Measurements from ENCODE around the gene NR1H3. TPM values are rescaled to one million over a fixed set of nuclear protein-coding genes. Genes with fewer than 3 reads are reported as not detected.
A peak's percentile ranks its signal among the peaks of the same experiment; 100 is the strongest.

The NR1H3 gene
- polyA plus RNA-seq, 1 of the 3 experiments (the other 2 are of a cell fraction), result 7.3 TPM

- H3K4me2 ChIP-seq, result no peak overlapping the region
- no peaks in the 10 kb centered on the region for H3K9me2 ChIP-seq
- TF ChIP-seq RXRA (IDR thresholded peaks at IDR 0.05; ENCODE audit: borderline replicate concordance, low read depth) (no peak), GABPA (IDR thresholded peaks at IDR 0.05; ENCODE audit: low read depth) (no peak), NFIC (IDR thresholded peaks at IDR 0.05; ENCODE audit: borderline replicate concordance) (peak; percentile 70), MAX (IDR thresholded peaks at IDR 0.05; ENCODE audit: low read depth) (no peak), GATA2 (CRISPR knock-in tag; IDR thresholded peaks at IDR 0.05) (no peak), TAF1 (IDR thresholded peaks at IDR 0.05; ENCODE audit: borderline replicate concordance, low read depth, low read length) (no peak), PBX3 (IDR thresholded peaks at IDR 0.05) (0 out of 2 replicates have a peak, but pooled peaks have one; percentile 35), TCF12 (IDR thresholded peaks at IDR 0.05) (0 out of 2 replicates have a peak, but pooled peaks have one; percentile 35), SMC3 (IDR thresholded peaks at IDR 0.05; ENCODE audit: low read depth, low read length) (no peak), JUND (IDR thresholded peaks at IDR 0.05) (no peak), EZH2phosphoT487 (IDR thresholded peaks at IDR 0.05; ENCODE audit: borderline replicate concordance, low read depth) (no peak)
- TF ChIP-seq, protein P1, sequence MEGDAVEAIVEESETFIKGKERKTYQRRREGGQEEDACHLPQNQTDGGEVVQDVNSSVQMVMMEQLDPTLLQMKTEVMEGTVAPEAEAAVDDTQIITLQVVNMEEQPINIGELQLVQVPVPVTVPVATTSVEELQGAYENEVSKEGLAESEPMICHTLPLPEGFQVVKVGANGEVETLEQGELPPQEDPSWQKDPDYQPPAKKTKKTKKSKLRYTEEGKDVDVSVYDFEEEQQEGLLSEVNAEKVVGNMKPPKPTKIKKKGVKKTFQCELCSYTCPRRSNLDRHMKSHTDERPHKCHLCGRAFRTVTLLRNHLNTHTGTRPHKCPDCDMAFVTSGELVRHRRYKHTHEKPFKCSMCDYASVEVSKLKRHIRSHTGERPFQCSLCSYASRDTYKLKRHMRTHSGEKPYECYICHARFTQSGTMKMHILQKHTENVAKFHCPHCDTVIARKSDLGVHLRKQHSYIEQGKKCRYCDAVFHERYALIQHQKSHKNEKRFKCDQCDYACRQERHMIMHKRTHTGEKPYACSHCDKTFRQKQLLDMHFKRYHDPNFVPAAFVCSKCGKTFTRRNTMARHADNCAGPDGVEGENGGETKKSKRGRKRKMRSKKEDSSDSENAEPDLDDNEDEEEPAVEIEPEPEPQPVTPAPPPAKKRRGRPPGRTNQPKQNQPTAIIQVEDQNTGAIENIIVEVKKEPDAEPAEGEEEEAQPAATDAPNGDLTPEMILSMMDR (IDR thresholded peaks at IDR 0.05), result no peak
- TF ChIP-seq, protein P2, sequence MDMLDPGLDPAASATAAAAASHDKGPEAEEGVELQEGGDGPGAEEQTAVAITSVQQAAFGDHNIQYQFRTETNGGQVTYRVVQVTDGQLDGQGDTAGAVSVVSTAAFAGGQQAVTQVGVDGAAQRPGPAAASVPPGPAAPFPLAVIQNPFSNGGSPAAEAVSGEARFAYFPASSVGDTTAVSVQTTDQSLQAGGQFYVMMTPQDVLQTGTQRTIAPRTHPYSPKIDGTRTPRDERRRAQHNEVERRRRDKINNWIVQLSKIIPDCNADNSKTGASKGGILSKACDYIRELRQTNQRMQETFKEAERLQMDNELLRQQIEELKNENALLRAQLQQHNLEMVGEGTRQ (IDR thresholded peaks at IDR 0.05; ENCODE audit: borderline replicate concordance, low read depth, low read length), result no peak
- TF ChIP-seq, protein P3, sequence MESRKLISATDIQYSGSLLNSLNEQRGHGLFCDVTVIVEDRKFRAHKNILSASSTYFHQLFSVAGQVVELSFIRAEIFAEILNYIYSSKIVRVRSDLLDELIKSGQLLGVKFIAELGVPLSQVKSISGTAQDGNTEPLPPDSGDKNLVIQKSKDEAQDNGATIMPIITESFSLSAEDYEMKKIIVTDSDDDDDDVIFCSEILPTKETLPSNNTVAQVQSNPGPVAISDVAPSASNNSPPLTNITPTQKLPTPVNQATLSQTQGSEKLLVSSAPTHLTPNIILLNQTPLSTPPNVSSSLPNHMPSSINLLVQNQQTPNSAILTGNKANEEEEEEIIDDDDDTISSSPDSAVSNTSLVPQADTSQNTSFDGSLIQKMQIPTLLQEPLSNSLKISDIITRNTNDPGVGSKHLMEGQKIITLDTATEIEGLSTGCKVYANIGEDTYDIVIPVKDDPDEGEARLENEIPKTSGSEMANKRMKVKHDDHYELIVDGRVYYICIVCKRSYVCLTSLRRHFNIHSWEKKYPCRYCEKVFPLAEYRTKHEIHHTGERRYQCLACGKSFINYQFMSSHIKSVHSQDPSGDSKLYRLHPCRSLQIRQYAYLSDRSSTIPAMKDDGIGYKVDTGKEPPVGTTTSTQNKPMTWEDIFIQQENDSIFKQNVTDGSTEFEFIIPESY (IDR thresholded peaks at IDR 0.05; ENCODE audit: borderline replicate concordance, low read depth), result no peak
- H2AFZ ChIP-seq (ENCODE audit: low read depth), result no peak overlapping the region
- peaks cover 42% of the 10 kb centered on the region for H3F3A ChIP-seq (replicated peaks; ENCODE audit: insufficient read depth)
- no peaks in the 10 kb centered on the region for H3K27me3 ChIP-seq (ENCODE audit: insufficient read depth)
- H3K4me3 ChIP-seq (ENCODE audit: low read depth in 2 of 2, low read length in 1 of 2), result no peak overlapping the region
- peak; percentile 3 for DNase-seq
- CTCF ChIA-PET, result interaction anchor here (1.0 to 5.8 kb wide), 4 partner anchors 11 to 118 kb away, joined by 3 to 31 read pairs (median 10); partner anchors contain the start of gene ACP2
- H3K27ac ChIP-seq (ENCODE audit: low read depth in 2 of 2, low read length in 1 of 2), result no peak overlapping the region; a peak in 1 of 4 replicates
- 82% methylated on average over 5 of the region's 5 CpGs for WGBS (ENCODE audit: low lambda C conversion rate)
- no peaks in the 10 kb centered on the region for H3K9me3 ChIP-seq
- H4K20me1 ChIP-seq (ENCODE audit: insufficient read depth), result no peaks in the 10 kb centered on the region
- H3K4me1 ChIP-seq (ENCODE audit: control insufficient read depth in 1 of 2, insufficient read depth in 2 of 2, low read depth in 1 of 2, low read length in 1 of 2), result peaks cover 2 to 14% of the 10 kb centered on the region in 2 experiments; a peak in 2 of 4 replicates
- no peak overlapping the region for H3K9ac ChIP-seq
- peaks cover 31 to 47% of the 10 kb centered on the region in 2 experiments for H3K36me3 ChIP-seq (replicated peaks in 1 of 2; ENCODE audit: control insufficient read depth in 1 of 2, insufficient read depth in 2 of 2, low read length in 1 of 2)
- no peaks in the 10 kb centered on the region for H3K79me2 ChIP-seq (ENCODE audit: insufficient read depth)
- POLR2A ChIA-PET, result interaction anchor here (0.9 to 1.9 kb wide), 3 partner anchors 12 to 49 kb away, joined by 3 to 6 read pairs (median 5); partner anchors contain the start of genes ACP2 and DDB2
Measured at GRCh38 chr11:47236482-47236881, 21.3 kb upstream of the NR1H3 start.

Data from SK-N-SH (cell line).